Activated CD4-positive, alpha-beta T cell treated with anti-CD3 and anti-CD28 coated beads, Interleukin-2, amount 10 ng/mL, durations not matched to agents 7 days and 5 days (primary cell): ENCODE measurements around the gene SH3GL3. TPM values are rescaled to one million over a fixed set of nuclear protein-coding genes. Genes with fewer than 3 reads are reported as not detected.

Experiments
- CTCF ChIA-PET: fragments of 350-600 bp; sonication (Branson Sonifier 250); formaldehyde crosslinking; loops from one replicate; lab custom pipeline; 2021; ENCODE audit warnings: antibody characterized with exemption; lab: Charles Lee
- POLR2A ChIA-PET: fragments of 350-600 bp; sonication (Branson Sonifier 250); formaldehyde crosslinking; loops from one replicate; lab custom pipeline; 2021; ENCODE audit warnings: antibody characterized with exemption; lab: Charles Lee
- DNase-seq: peaks from one replicate; pipeline ENCODE4 v3.0.0-alpha.2; 2020
- H3K27ac Mint-ChIP-seq: one replicate; pipeline ENCODE4 v1.8.0; 2021; ENCODE audit warnings: mild to moderate bottlenecking, moderate library complexity, mixed read lengths
- H3K27me3 Mint-ChIP-seq: one replicate; pipeline ENCODE4 v1.8.0; 2021; ENCODE audit warnings: mixed read lengths
- H3K36me3 Mint-ChIP-seq: one replicate; pipeline ENCODE4 v1.8.0; 2021; ENCODE audit warnings: low read depth, mixed read lengths
- H3K4me1 Mint-ChIP-seq: one replicate; pipeline ENCODE4 v1.8.0; 2021; ENCODE audit warnings: mixed read lengths
- H3K4me3 Mint-ChIP-seq: one replicate; pipeline ENCODE4 v1.8.0; 2021; ENCODE audit warnings: mild to moderate bottlenecking, moderate library complexity, mixed read lengths
- H3K9me3 Mint-ChIP-seq: one replicate; pipeline ENCODE4 v1.8.0; 2021; ENCODE audit warnings: mixed read lengths
- total RNA-seq, 2 experiments: library from RNA; stranded (reverse); gene quantifications; one replicate each; pipeline ENCODE4 v1.2.3, GENCODE V29; 2021

The SH3GL3 gene
- total RNA-seq, 2 experiments from 2014 or later, result not detected

GRCh38 chr15:83496766-83497165 is 49.6 kb downstream of the SH3GL3 start:
- Mint-ChIP-seq H3K4me3 (no peak overlapping the region), H3K27ac (no peak overlapping the region), H3K4me1 (no peaks in the 10 kb centered on the region), H3K36me3 (no peaks in the 10 kb centered on the region), H3K9me3 (peaks cover 5% of the 10 kb centered on the region), H3K27me3 (no peaks in the 10 kb centered on the region)
- CTCF ChIA-PET, result interaction anchor here (1.2 kb wide), 1 partner anchor 13 kb away, joined by 3 read pairs; no protein-coding TSS in a partner anchor
- DNase-seq, result no peak
- POLR2A ChIA-PET, result no interaction called here

GRCh38 chr15:83498374-83498773 is 51.2 kb downstream of the SH3GL3 start:
- H3K4me3 Mint-ChIP-seq, result no peak overlapping the region

GRCh38 chr15:83498801-83499200 is 51.7 kb downstream of the SH3GL3 start:
- no peaks in the 10 kb centered on the region for H3K27me3 Mint-ChIP-seq
- no peak overlapping the region for H3K4me3 Mint-ChIP-seq
- H3K27ac Mint-ChIP-seq, result no peak overlapping the region
- no peaks in the 10 kb centered on the region for H3K36me3 Mint-ChIP-seq
- H3K4me1 Mint-ChIP-seq, result no peaks in the 10 kb centered on the region
- CTCF ChIA-PET, result no interaction called here
- DNase-seq, result no peak
- POLR2A ChIA-PET, result no interaction called here
- H3K9me3 Mint-ChIP-seq, result peaks cover 5% of the 10 kb centered on the region

More at GRCh38 chr15:83498374-83498773, 51.2 kb downstream of the SH3GL3 start:
- Mint-ChIP-seq H3K4me1 (no peaks in the 10 kb centered on the region), H3K9me3 (peaks cover 5% of the 10 kb centered on the region), H3K36me3 (no peaks in the 10 kb centered on the region), H3K27me3 (no peaks in the 10 kb centered on the region), H3K27ac (no peak overlapping the region)
- no peak for DNase-seq
- ChIA-PET POLR2A (no interaction called here), CTCF (no interaction called here)

DNA sequence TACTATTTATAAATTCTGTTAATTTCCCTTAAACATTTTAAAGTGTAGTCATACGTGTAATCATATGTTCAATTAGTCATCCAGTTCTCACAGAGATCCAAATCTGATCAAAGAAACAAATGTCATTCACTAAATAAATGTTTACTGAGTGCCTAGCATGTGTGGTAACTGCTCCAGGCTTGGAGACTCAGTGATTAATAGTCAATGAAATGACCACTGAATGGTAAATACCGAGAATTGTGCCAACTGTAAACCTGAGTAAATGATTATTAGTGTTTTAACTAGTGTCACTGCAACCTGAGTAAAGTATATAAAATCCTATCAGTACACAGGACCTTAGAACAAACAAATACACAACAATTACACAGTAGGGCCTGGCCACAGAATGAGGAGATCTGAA is 52.3 kb downstream of the SH3GL3 start:
- ChIA-PET POLR2A (no interaction called here), CTCF (no interaction called here)
- Mint-ChIP-seq H3K27me3 (no peaks in the 10 kb centered on the region), H3K27ac (no peak overlapping the region), H3K9me3 (peaks cover 5% of the 10 kb centered on the region), H3K36me3 (no peaks in the 10 kb centered on the region), H3K4me1 (no peaks in the 10 kb centered on the region), H3K4me3 (no peak overlapping the region)
- DNase-seq, result no peak

GRCh38 chr15:83503595-83504364 is 56.6 kb downstream of the SH3GL3 start:
- H3K9me3 Mint-ChIP-seq, result peaks cover under 1% of the 10 kb centered on the region
- H3K36me3 Mint-ChIP-seq, result no peaks in the 10 kb centered on the region
- H3K4me1 Mint-ChIP-seq, result no peaks in the 10 kb centered on the region
- H3K27me3 Mint-ChIP-seq, result no peaks in the 10 kb centered on the region
- POLR2A ChIA-PET, result no interaction called here
- CTCF ChIA-PET, result no interaction called here
- DNase-seq, result no peak
- H3K4me3 Mint-ChIP-seq, result no peak overlapping the region
- no peak overlapping the region for H3K27ac Mint-ChIP-seq

GRCh38 chr15:83504365-83504764 is 57.2 kb downstream of the SH3GL3 start:
- POLR2A ChIA-PET, result no interaction called here
- no peaks in the 10 kb centered on the region for H3K9me3 Mint-ChIP-seq
- no peak overlapping the region for H3K27ac Mint-ChIP-seq
- no peaks in the 10 kb centered on the region for H3K27me3 Mint-ChIP-seq
- no peaks in the 10 kb centered on the region for H3K4me1 Mint-ChIP-seq
- CTCF ChIA-PET, result no interaction called here
- DNase-seq, result no peak
- no peak overlapping the region for H3K4me3 Mint-ChIP-seq
- no peaks in the 10 kb centered on the region for H3K36me3 Mint-ChIP-seq

GRCh38 chr15:83510001-83510400 is 62.9 kb downstream of the SH3GL3 start:
- POLR2A ChIA-PET, result no interaction called here
- no peaks in the 10 kb centered on the region for H3K27me3 Mint-ChIP-seq
- DNase-seq, result no peak
- no peak overlapping the region for H3K27ac Mint-ChIP-seq
- H3K4me1 Mint-ChIP-seq, result no peaks in the 10 kb centered on the region
- CTCF ChIA-PET, result interaction anchor here (0.6 kb wide), 1 partner anchor 13 kb away, joined by 3 read pairs; no protein-coding TSS in a partner anchor
- no peak overlapping the region for H3K4me3 Mint-ChIP-seq
- H3K36me3 Mint-ChIP-seq, result no peaks in the 10 kb centered on the region
- no peaks in the 10 kb centered on the region for H3K9me3 Mint-ChIP-seq

DNA sequence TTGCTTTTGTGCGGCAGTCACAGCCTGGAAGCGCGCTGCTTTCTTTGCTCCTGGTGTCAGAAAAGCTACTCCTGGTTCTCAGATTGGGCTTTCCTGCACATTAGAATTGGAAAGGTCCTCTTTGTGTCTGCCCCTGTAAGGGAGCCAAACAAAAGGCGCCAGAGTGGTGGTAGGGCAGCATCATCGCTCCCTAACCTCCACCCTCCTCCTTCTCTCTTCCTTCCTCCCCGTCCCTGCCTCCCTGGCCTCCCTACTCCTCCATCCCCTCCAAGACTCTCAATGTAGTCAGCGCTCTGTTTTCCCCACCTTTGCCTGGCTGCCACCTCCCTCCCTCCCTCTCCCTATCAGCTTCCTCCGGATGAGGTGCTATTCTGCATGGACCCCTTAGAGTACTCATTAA is 65.3 kb downstream of the SH3GL3 start:
- Mint-ChIP-seq H3K9me3 (no peaks in the 10 kb centered on the region), H3K27me3 (no peaks in the 10 kb centered on the region), H3K27ac (no peak overlapping the region), H3K4me3 (no peak overlapping the region), H3K36me3 (no peaks in the 10 kb centered on the region), H3K4me1 (no peaks in the 10 kb centered on the region)
- DNase-seq, result no peak
- CTCF ChIA-PET, result no interaction called here
- POLR2A ChIA-PET, result no interaction called here

DNA sequence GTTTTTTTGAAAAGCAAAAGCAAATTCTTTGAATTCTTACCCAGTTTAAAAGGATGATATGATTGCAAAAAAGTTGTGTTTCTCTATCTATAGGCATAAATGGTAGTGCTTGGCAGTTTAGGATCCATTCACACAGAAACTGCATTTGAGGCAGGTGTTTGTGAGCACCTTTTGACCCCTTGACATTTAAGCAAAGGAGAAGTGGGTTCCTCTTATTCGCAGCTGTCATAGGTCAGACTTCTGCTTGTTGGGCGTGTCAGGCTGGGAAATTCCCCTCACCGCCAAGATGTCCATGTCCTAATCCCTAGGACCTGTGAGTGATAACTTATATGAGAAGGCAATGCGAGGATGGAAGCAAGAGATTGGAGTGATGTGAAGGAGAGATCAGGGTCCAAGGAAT is 67.4 kb downstream of the SH3GL3 start:
- Mint-ChIP-seq H3K27ac (no peak overlapping the region), H3K36me3 (no peaks in the 10 kb centered on the region), H3K9me3 (no peaks in the 10 kb centered on the region), H3K4me3 (no peak overlapping the region), H3K27me3 (no peaks in the 10 kb centered on the region), H3K4me1 (no peaks in the 10 kb centered on the region)
- ChIA-PET POLR2A (no interaction called here), CTCF (no interaction called here)
- DNase-seq, result no peak

- Mint-ChIP-seq H3K27me3 (no peaks in the 10 kb centered on the region), H3K9me3 (no peaks in the 10 kb centered on the region), H3K36me3 (no peaks in the 10 kb centered on the region), H3K4me3 (no peak overlapping the region), H3K4me1 (no peaks in the 10 kb centered on the region), H3K27ac (no peak overlapping the region)
- DNase-seq, result no peak
- ChIA-PET CTCF (no interaction called here), POLR2A (no interaction called here)
Measured at GRCh38 chr15:83515164-83515563, 68.0 kb downstream of the SH3GL3 start.

GRCh38 chr15:83516935-83517334 is 69.8 kb downstream of the SH3GL3 start:
- no peak overlapping the region for H3K27ac Mint-ChIP-seq
- peaks cover 3% of the 10 kb centered on the region for H3K27me3 Mint-ChIP-seq
- no peaks in the 10 kb centered on the region for H3K36me3 Mint-ChIP-seq
- no peak overlapping the region for H3K4me3 Mint-ChIP-seq
- no peak for DNase-seq
- ChIA-PET CTCF (no interaction called here), POLR2A (no interaction called here)
- no peaks in the 10 kb centered on the region for H3K4me1 Mint-ChIP-seq
- H3K9me3 Mint-ChIP-seq, result no peaks in the 10 kb centered on the region

GRCh38 chr15:83526319-83526718 is 79.2 kb downstream of the SH3GL3 start:
- H3K4me1 Mint-ChIP-seq, result no peaks in the 10 kb centered on the region
- no peak overlapping the region for H3K4me3 Mint-ChIP-seq
- peaks cover 7% of the 10 kb centered on the region for H3K27me3 Mint-ChIP-seq
- peaks cover 14% of the 10 kb centered on the region for H3K9me3 Mint-ChIP-seq
- ChIA-PET POLR2A (no interaction called here), CTCF (no interaction called here)
- no peak for DNase-seq
- H3K27ac Mint-ChIP-seq, result no peak overlapping the region
- no peaks in the 10 kb centered on the region for H3K36me3 Mint-ChIP-seq

DNA sequence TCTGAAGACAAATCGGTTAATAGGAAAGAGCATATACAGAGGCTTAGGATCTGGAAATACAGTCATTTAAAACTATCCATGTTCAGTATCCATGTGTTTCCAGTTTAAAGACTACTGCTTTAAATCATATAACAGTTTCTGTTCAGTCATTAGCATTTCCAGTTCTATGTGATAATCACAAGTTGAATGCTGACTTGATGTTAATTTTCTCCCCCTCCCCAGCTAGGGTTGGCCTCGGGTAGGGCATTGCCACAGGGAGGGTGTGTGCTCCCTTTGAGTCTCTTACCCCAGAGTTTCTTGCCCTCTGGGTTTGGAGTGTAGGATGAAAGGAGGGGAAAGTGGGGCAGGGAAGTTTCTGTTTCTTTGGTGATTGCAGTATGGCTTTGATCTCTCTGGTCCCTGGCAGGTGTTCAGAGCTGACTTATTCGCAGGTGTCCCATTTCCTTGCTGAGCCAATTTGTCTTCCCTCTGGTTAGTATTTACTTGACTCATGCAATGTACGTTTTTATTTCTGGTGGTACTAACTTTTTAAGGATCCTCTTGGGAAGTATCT is 86.3 kb downstream of the SH3GL3 start:
- ChIA-PET POLR2A (no interaction called here), CTCF (no interaction called here)
- Mint-ChIP-seq H3K27ac (no peak overlapping the region), H3K27me3 (peaks cover 5% of the 10 kb centered on the region), H3K9me3 (peaks cover 5% of the 10 kb centered on the region), H3K4me3 (no peak overlapping the region), H3K4me1 (no peaks in the 10 kb centered on the region), H3K36me3 (no peaks in the 10 kb centered on the region)
- no peak for DNase-seq

DNA sequence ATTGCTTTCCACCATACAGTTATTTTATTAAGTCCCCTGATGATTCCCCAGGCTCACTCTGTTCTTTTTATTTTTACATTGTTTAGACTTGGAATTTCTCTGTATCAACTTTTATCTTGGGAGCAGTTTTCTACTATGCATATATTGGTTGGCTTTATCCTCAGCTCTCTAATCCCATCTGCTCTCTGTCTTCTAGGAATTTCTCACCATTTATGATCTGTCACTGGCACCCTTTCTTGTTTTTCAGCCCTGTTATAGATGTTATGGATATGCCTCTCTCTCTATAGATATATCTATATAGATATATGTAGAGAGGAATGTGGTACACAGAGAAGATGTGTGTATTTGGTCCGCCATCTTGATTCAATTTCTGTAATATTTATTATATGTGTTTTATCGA is 90.5 kb downstream of the SH3GL3 start:
- Mint-ChIP-seq H3K9me3 (no peaks in the 10 kb centered on the region), H3K27me3 (peaks cover 11% of the 10 kb centered on the region)
- CTCF ChIA-PET, result no interaction called here

More for the DNA sequence above, 90.5 kb downstream of the SH3GL3 start:
- H3K36me3 Mint-ChIP-seq, result no peaks in the 10 kb centered on the region
- no peak overlapping the region for H3K4me3 Mint-ChIP-seq
- no peak for DNase-seq
- H3K4me1 Mint-ChIP-seq, result no peaks in the 10 kb centered on the region
- H3K27ac Mint-ChIP-seq, result no peak overlapping the region
- POLR2A ChIA-PET, result no interaction called here
